Measurements from ENCODE around the gene ASPM.
A peak's percentile ranks its signal among the peaks of the same experiment; 100 is the strongest.

GRCh38 chr1:197067457-197067818 is 79.0 kb downstream of the ASPM start:
- no peak for TF ChIP-seq CTCF (IDR thresholded peaks at IDR 0.05; ENCODE audit: low read depth, low read length, missing input control)
- peak; percentile 87 for TF ChIP-seq SP1 (IDR thresholded peaks at IDR 0.05)
- no peak for TF ChIP-seq NR2F2 (IDR thresholded peaks at IDR 0.05)
- peak; percentile 50 for TF ChIP-seq YY1 (IDR thresholded peaks at IDR 0.05)
- peak in 1 of 2 donors; percentile 36 for TF ChIP-seq RAD21 (IDR thresholded peaks at IDR 0.05)
- peak; percentile 91 to 92 for TF ChIP-seq RXRA (IDR thresholded peaks at IDR 0.05)
- peak in 1 of 2 donors; percentile 37 for TF ChIP-seq EGR1 (IDR thresholded peaks at IDR 0.05; ENCODE audit: low read depth in 2 of 2)
- no peak for TF ChIP-seq FOXA1 (IDR thresholded peaks at IDR 0.05)
- peak; percentile 81 for TF ChIP-seq MAX (IDR thresholded peaks at IDR 0.05)
- peak; percentile 73 to 76 for TF ChIP-seq JUND (IDR thresholded peaks at IDR 0.05)
- peak; percentile 27 for TF ChIP-seq REST (IDR thresholded peaks at IDR 0.05)
- peak; percentile 67 for TF ChIP-seq HNF4G (IDR thresholded peaks at IDR 0.05)
